GM15510 (cell line): ENCODE results near the gene ZDHHC14.

Experiments
- POLR2A ChIP-seq: IDR thresholded peaks from 3 replicates; pipeline ENCODE4 v1.6.1; 2011; ENCODE audit warnings: borderline replicate concordance; ENCODE audit not compliant: insufficient read length; ENCODE audit errors: extremely low read depth

ZDHHC14 gene

DNA sequence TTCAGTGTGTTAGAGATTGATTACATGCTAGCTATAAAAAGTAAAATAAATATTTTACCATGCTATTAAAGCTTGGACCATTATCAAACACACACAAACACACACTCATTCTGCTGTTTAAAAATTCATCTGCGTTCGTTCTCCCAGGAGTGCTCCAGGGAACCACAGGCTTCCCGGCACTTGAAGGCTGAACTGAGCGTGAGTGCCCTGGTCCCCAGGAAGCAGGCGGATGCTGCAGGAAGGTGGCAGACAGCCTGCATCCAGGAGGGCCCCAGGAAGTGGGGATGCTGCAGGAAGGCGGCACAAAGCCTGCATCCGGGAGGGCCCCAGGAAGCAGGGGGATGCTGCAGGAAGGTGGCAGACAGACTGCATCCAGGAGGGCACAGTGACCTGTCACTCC lies 294.8 kb downstream of the ZDHHC14 start:
- TF ChIP-seq POLR2A: no peak

DNA sequence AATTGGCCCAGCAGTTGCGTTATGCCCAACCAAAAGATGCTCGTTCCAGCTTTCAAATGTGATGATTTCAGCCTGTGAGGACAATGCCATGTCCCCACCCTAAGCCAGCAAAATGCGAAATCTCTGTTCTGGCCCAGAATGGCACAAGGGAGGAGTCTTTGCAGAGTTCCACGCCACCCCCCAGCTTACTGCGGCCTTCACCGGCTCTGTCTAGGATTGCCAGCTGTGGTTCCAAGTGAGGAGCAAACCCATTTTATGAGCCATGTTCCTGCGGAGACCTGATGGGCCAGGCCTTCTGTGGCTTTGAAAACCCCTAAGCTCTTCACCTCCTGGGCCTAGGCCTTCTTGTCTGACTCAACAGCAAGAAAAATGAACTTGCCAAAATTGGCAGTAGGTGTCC lies 295.3 kb downstream of the ZDHHC14 start:
- TF ChIP-seq POLR2A: no peak

DNA sequence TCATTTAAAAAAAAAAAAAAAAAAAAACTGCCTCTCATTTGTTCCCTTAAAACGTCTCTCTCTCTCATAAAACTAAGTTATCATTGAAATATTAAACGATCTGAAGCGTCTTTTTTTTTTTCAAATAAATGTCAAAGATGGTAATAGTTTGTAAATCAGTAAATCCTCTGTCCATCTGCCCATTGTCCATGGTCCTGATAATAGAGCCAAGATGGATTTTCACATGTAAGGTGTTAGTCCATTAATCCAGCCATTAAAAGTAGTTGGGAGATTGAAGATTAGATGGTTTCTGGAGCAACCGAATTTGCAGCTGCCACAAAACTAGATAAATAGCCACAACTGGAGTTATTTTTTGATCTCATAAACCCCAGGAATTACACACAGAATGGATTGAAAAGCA lies 296.2 kb downstream of the ZDHHC14 start:
- no peak for TF ChIP-seq POLR2A

DNA sequence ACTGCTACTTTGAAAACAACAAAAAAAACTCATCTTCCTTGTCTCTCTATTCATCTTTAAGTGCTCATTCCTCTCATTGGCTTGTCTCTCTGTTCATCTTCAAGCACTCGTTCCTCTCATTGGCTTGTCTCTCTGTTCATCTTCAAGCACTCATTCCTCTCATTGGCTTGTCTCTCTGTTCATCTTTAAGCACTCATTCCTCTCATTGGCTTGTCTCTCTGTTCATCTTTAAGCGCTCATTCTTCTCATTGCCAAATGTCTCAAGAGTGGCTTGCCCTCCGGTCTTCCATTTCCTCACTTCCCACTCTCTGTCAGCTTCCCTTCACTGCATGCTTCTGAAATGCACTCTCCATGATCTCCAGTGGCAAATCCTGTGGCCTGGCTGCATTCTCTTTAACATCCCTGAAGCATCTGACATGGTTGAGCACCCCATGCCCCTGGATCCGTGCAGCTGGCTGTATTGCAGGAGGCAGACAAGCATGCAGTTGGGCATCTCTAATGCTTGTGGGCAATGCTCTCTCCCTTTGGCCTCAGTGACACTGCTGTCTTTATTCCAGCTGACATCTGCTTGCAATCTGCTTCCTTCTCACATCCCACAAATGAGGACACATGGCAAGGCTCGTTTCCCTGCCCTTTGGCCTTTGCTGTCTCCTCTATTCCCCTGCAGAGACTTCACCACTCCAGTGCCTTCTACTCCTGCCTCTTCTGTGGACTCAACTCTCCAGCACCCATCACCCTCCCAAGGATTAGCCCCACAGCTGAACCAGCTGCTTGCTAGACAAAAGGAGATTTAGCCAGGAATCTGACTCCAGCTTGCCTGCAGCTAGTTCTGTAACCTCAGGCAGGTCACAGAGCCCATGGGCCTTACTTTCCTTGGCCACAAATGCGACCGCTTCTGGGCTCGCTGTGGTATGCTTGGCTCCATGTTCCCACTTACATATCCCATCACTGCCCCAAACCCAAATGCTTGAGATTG lies 298.9 kb downstream of the ZDHHC14 start:
- no peak for TF ChIP-seq POLR2A

DNA sequence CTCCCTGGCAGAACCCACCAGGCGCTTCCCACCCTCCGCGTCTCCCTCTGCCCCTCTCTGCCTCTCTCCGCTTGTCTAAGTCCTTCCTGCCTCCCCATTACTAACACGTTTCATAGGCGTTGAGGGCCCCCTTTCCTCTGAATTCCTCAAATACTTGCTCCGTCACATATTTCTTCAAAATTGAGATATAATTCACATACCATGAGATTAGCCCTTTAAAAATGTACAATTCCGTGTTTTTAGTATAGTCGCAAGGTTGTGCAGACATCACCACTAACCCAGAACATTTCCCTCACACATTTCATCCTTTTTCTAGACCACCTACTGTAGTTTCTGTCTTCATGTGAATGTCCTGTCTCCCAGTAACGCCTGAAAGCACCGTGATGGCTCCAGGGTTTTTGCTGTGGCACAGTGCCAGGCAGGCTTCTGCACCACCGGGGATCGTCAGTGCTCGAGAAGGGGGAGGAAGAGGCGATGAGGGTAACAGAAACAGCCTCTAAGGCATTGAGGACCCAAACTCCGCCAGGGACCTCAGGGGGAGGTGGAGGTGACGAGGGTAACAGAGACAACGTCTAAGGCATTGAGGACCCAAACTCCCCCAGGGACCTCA lies 300.2 kb downstream of the ZDHHC14 start:
- TF ChIP-seq POLR2A: no peak

DNA sequence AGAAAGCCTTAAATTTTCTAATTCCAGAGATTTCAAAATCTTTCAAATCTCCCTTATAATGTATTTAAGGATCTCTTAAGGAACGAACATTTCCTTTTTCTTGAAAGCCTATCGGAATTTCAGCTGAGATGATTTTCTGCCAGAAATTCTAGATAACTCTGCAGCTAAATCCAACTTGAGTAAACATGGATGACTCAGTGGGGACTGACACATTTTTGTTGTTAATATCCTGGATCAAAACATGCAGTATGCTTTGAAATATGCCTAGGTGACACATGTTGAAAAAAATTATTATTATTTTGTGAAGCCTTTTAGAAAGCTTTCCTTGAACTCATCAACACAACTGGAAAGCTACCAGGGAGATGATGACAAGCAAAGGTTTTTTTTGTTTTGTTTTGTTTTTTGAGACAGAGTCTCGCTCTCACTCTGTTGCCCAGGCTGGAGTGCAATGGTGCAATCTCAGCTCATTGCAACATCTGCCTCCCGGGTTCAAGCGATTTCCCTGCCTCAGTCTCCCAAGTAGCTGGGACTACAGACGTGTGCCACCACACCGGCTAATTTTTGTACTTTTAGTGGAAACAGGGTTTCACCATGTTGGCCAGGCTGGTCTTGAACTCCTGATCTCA lies 302.0 kb downstream of the ZDHHC14 start:
- no peak for TF ChIP-seq POLR2A

DNA sequence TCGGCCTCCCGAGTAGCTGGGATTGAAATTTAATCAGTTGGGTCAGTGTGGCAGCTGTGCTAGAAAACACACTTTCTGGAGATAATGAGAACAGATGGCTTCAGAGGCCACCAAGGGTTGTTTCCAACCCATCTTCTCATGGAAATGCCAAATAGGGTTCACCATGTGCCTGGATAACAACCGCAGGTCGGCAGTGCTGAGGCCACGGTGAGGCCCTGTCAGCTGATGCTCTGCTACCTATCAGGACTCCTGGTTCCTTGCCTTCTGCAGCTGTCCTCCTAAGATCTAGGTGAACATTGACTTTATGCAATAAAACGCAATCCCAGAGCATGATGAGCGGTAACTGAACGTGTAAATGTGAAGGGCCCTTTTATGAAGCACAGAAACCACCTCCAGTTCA lies 302.7 kb downstream of the ZDHHC14 start:
- TF ChIP-seq POLR2A: no peak

DNA sequence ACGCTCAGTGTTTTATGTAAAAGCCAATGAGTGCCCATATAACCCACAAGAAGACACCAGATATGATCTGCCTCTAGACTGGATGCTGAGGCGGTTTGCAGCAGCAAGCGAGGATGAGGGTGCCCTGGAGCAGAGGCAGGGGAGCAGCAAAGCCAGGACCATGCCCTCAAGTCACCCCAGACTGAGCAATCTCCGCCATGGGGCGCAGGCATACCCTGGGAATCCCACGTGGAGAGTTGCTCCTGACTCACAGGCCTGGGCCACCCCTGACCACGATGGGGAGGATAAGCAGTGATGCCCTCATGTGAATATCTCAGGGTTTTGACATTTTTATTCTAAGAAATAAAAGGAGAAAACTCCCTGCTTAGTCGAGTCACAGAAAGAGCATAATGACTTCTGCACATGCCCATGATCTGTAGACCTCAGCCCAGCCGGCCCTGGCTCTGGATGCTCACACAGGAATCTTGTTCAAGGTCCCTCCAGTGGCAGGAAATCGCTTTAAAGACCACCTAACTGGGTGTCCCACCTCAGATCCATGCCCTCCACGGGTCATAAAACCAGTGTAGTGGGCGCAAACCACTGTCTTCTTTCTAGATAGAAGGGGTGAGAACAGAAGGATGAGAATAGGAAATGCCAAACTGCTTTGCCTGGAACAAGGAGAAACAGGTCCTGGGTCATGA lies 303.8 kb downstream of the ZDHHC14 start:
- no peak for TF ChIP-seq POLR2A

DNA sequence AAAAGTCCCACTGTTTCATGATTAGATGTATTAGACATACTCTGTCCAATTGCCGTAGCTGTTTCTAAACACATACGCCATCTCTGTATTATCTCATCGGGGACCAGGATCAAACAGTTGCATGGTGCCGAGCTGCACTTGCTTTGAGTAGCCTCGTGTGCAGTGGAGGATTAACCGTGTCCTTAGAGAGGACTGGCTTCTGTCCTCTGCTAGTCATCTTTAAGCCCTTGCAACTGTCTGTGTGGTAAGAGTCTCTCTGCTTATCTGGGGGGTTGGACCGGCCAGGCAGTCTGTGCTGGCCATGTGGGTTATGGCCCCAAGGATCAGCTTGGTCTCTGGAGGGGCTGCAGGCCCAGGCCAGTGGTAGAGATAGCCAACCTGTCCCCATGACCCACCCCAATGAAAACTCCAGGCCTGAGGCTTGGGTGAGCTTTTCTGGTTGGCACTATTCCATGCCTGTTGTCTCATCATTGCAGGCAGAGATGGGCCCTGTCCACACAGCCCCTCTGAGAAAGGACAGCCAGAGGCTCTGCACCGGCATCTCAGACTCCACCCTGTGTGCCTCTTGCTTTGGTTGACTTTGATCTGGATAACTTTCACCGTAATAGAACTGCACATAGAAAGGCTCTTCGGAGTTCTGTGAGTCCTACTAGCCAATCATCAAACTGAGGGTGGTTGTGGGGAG lies 304.7 kb downstream of the ZDHHC14 start:
- no peak for TF ChIP-seq POLR2A

DNA sequence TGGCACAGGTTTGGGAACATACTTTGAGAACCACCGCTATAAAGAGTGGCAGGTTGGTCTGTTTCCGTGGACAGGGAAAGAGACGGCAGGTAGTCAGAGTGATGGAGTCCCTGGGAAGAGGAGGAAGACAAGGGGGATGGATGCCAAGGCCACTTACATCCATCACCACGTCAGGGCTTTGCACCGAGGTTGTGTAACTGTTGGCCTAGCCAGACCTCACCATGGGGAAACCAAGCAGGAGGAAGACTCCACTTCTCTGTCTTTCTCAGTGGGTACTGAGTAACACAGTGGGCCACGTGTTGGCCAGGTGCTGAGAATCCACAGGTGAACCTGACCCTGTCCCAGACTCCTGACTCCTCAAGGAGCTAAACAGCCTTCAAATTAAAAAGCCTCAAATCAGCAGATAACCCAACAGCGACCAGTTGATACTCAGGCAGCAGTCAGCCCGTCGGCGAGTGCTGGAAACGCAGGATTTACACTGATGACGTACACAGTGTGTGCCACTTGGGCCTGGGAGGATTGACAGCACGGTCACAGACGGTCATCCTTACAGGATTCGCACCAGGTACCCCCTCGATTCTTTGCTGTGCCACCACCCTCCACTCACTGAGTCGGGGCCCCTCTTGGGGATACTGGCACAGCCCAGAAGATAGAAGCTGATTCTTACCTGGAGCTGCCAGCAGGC lies 307.4 kb downstream of the ZDHHC14 start:
- TF ChIP-seq POLR2A: no peak

DNA sequence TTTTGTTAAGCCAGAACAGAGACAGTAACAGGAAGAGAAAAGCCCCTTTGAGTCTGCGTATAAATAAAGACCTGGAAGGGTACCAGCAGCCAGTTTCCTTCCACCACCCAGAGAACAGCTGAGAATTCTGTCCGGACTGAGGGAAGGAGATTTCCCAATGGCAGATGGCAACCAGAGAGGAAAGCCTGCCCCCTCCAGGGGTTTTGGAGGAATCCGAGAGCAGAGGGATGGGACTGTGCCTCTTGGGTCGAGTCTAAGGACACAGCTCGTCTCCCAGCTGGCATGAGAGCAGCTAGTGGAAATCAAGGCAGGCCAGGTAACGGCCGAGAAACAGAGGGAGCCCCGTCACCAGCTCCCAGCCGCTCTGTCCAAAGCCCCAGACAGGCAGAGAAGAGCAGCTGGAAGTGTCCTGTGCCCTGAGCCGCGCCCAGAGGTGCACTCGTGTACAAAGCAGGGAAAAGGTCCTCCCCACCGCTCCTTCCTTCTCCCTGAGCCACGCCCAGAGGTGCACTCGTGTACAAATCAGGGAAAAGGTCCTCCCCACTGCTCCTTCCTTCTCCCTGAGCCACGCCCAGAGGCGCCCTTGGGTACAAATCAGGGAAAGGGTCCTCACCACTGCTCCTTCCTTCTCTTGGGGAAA lies 308.1 kb downstream of the ZDHHC14 start:
- no peak for TF ChIP-seq POLR2A

DNA sequence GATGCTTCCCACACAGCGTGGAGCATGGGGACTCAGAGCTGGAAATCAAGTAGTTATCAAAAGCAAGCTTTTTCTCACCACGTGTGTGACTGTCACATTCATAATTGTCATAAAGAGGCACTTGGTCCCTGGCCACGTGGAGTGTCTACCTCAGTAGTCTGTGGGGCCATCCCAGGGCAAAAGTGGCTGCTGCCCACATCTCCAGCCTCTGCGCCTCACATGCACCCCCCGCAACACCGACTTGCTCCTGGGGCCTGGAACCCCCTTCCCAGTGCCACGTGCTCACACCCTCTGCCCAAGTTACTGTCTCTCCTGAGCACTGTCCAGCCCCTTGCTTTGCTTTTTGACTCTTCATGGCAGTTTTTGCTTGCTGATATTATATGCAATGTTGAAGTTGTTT lies 308.9 kb downstream of the ZDHHC14 start:
- no peak for TF ChIP-seq POLR2A

DNA sequence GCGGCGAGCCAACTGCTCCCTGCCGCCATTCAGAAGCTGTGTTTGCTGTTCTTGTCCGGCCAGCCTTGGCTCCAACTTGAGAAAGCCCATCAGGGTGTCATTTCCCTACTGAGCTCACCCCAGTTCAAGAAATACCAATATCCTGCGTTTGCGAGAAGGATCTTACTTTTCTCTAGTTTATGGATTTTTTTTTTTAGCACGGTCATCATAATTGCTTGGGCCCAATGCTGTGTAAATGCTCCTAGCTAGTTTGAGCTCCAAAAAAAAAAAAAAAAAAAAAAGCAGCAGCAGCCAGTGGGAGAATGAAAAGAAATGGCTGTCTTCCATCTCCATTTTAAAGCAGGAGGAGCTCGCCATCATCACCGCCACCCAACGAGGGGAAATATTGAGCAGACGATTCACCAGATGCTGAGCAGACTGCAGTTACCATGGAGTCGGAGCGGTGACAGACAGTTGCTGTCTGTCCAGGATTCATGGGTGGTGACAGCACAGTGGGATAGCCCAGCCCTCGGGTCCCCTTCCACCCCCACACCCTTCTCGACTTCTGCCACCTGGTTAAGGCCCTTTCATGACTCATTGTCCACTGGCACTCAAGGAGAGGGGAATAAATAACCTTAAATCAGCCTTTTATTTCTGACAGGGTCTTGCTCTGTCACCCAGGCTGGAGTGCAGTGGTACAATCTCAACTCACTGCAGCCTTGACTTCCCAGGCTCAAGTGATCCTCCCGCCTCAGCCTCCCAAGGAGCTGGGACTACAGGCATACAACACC lies 309.6 kb downstream of the ZDHHC14 start:
- no peak for TF ChIP-seq POLR2A

DNA sequence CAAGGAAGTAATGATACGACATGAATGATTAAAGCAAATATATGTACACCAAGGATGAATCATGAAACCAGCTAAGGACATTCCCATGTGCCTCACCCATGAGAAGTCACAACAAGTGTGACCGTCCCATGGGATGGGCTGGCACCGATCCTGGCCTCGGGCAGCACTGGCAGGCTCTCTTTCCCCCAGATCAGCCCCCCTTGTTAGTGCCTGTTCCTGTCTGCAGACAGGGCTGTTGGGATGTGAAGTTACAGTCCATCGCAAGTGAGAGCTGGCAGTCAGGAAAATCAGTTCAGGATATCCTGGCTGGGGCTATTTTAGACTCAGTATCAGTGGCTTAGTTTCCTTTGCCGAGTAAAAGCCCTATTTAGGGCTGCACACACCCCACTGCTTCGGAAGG lies 312.9 kb downstream of the ZDHHC14 start:
- TF ChIP-seq POLR2A: no peak
